ENCODE data around the gene AHSA1. TPM values are rescaled to one million over a fixed set of nuclear protein-coding genes. Genes with fewer than 3 reads are reported as not detected.

The AHSA1 gene
- total and polyA plus RNA-seq, 10 of the 15 experiments (the other 5 are each of a cell fraction or from before 2014, with no cell fraction given): 51.8 to 295 (median 201) TPM

GRCh38 chr14:77478796-77479195 lies 20.9 kb downstream of the AHSA1 start (continued):
- TF ChIP-seq NFYB (IDR thresholded peaks at IDR 0.05; ENCODE audit: insufficient read depth, low read depth, low read length) (no peak), BHLHE40 (IDR thresholded peaks at IDR 0.05; ENCODE audit: borderline replicate concordance in 1 of 2, low read depth in 2 of 2, low read length in 1 of 2) (0 out of 4 replicates have a peak, but pooled peaks of 1 of the 2 experiments have one; percentile 14), RBBP5 (conservative IDR thresholded peaks at IDR 0.05) (no peak), SMC3 (IDR thresholded peaks at IDR 0.05; ENCODE audit: borderline replicate concordance, low read length) (no peak), IKZF1 (conservative IDR thresholded peaks at IDR 0.05) (no peak), CHD2 (IDR thresholded peaks at IDR 0.05; ENCODE audit: borderline replicate concordance, low read depth, low read length) (no peak), MEF2B (IDR thresholded peaks at IDR 0.05; ENCODE audit: partially characterized antibody, poor library complexity, severe bottlenecking) (no peak), HDAC6 (IDR thresholded peaks at IDR 0.05; ENCODE audit: unreplicated experiment) (no peak), ETV6 (conservative IDR thresholded peaks at IDR 0.05 in 1 of 2, IDR thresholded peaks at IDR 0.05 in 1 of 2; ENCODE audit: borderline replicate concordance in 1 of 2, low read depth in 1 of 2) (no peak), CEBPB (IDR thresholded peaks at IDR 0.05; ENCODE audit: borderline replicate concordance in 1 of 2, low read depth in 2 of 2, low read length in 2 of 2) (no peak), SMAD5 (IDR thresholded peaks at IDR 0.05; ENCODE audit: low read depth) (no peak), RB1 (IDR thresholded peaks at IDR 0.05; ENCODE audit: borderline replicate concordance) (0 out of 2 replicates have a peak, but pooled peaks have one; percentile 33), STAT3 (IDR thresholded peaks at IDR 0.05; ENCODE audit: low read depth, low read length) (no peak), IRF5 (IDR thresholded peaks at IDR 0.05; ENCODE audit: borderline replicate concordance) (no peak), IKZF2 (IDR thresholded peaks at IDR 0.05) (no peak; a peak in 1 of 4 replicates), EP300 (IDR thresholded peaks at IDR 0.05; ENCODE audit: borderline replicate concordance in 1 of 2, control insufficient read depth in 1 of 2, low read depth in 2 of 2, low read length in 2 of 2) (peak in 1 of 2 experiments; percentile 54; a peak in 1 of 4 replicates), CUX1 (IDR thresholded peaks at IDR 0.05; ENCODE audit: insufficient replicate concordance, low read depth, low read length) (no peak), PKNOX1 (IDR thresholded peaks at IDR 0.05) (no peak), PAX5 (IDR thresholded peaks at IDR 0.05; ENCODE audit: borderline replicate concordance, low read depth, low read length) (0 out of 2 replicates have a peak, but pooled peaks have one; percentile 7), ZNF217 (IDR thresholded peaks at IDR 0.05) (no peak), SPI1 (IDR thresholded peaks at IDR 0.05; ENCODE audit: borderline replicate concordance, insufficient read depth, low read depth, low read length) (peak; percentile 97), NR2F1 (conservative IDR thresholded peaks at IDR 0.05) (peak; percentile 83), POLR2AphosphoS5 (IDR thresholded peaks at IDR 0.05; ENCODE audit: low read length) (no peak), FOXM1 (IDR thresholded peaks at IDR 0.05; ENCODE audit: low read depth, low read length) (no peak)

Data from GM12878 (cell line).